ENCODE results near the gene GLRX3. TPM values are rescaled to one million over a fixed set of nuclear protein-coding genes. Genes with fewer than 3 reads are reported as not detected.
A peak's percentile ranks its signal among the peaks of the same experiment; 100 is the strongest.

Gene GLRX3
- total and polyA plus RNA-seq, 7 experiments from 2014 or later, result 30.1 to 74.7 (median 44.2) TPM

- H3K27me3 ChIP-seq (ENCODE audit: control insufficient read depth in 2 of 2, insufficient read depth in 2 of 2, low read length in 2 of 2), result no peaks in the 10 kb centered on the region
- H3K4me3 ChIP-seq (ENCODE audit: low read length), result no peak overlapping the region
- no peaks in the 10 kb centered on the region for H3K4me1 ChIP-seq (ENCODE audit: control insufficient read depth in 2 of 2, insufficient read depth in 2 of 2, low read length in 2 of 2)
- no peak for DNase-seq
- Mint-ChIP-seq H3K4me1 (peaks cover 1 to 28% (median 21%) of the 10 kb centered on the region in 7 donors), H3K27ac (no peak overlapping the region), H3K4me3 (no peak overlapping the region), H3K9me3 (no peaks in the 10 kb centered on the region), H3K27me3 (no peaks in the 10 kb centered on the region), H3K36me3 (peaks cover 8 to 42% (median 21%) of the 10 kb centered on the region in 5 donors)
- peaks cover 0 to 46% (median 0%) of the 10 kb centered on the region in 3 experiments for H3K36me3 ChIP-seq (ENCODE audit: control insufficient read depth in 2 of 3, insufficient read depth in 3 of 3, low read length in 3 of 3)
- ATAC-seq, result no peak
- CTCF ChIA-PET, result no interaction called here
- H3K9me3 ChIP-seq (ENCODE audit: control insufficient read depth in 2 of 3, low read length in 3 of 3), result no peaks in the 10 kb centered on the region
- intact Hi-C loops (cut with micrococcal nuclease), result loop anchor here in 1 of 2 donors (2.0 kb wide), 1 partner anchor 51 kb away; the partner anchor contains the start of gene C10orf143
- POLR2A ChIA-PET, result interaction anchor here (0.6 kb wide), 1 partner anchor 30 kb away, joined by 3 read pairs; no protein-coding TSS in a partner anchor
- no peak overlapping the region for H3K27ac ChIP-seq (ENCODE audit: low read depth, low read length)
Observed at GRCh38 chr10:130161331-130161730, 25.1 kb downstream of the GLRX3 start.

GRCh38 chr10:130167193-130167592 lies 31.0 kb downstream of the GLRX3 start:
- H3K4me3 Mint-ChIP-seq, result no peak overlapping the region
- intact Hi-C loops (cut with micrococcal nuclease), result no loop called here
- Histone ChIP-seq H3K9me3 (ENCODE audit: control insufficient read depth in 2 of 3, low read length in 3 of 3) (no peaks in the 10 kb centered on the region), H3K4me3 (ENCODE audit: low read length) (no peak overlapping the region), H3K4me1 (ENCODE audit: control insufficient read depth in 2 of 2, insufficient read depth in 2 of 2, low read length in 2 of 2) (peaks cover 18 to 28% of the 10 kb centered on the region in 2 donors), H3K27ac (ENCODE audit: low read depth, low read length) (no peak overlapping the region), H3K27me3 (ENCODE audit: control insufficient read depth in 2 of 2, insufficient read depth in 2 of 2, low read length in 2 of 2) (no peaks in the 10 kb centered on the region), H3K36me3 (ENCODE audit: control insufficient read depth in 2 of 3, insufficient read depth in 3 of 3, low read length in 3 of 3) (peaks cover 0 to 29% (median 0%) of the 10 kb centered on the region in 3 experiments)
- ChIA-PET CTCF (interaction anchor here (0.6 kb wide), 1 partner anchor 12 kb away, joined by 4 read pairs; no protein-coding TSS in a partner anchor), POLR2A (no interaction called here)
- H3K4me1 Mint-ChIP-seq, result peaks cover 19 to 50% (median 41%) of the 10 kb centered on the region in 7 donors
- H3K27me3 Mint-ChIP-seq, result no peaks in the 10 kb centered on the region
- no peak overlapping the region for H3K27ac Mint-ChIP-seq
- DNase-seq (no peak), ATAC-seq (no peak)
- peaks cover 0 to 52% (median 29%) of the 10 kb centered on the region in 5 donors for H3K36me3 Mint-ChIP-seq
- H3K9me3 Mint-ChIP-seq, result no peaks in the 10 kb centered on the region

GRCh38 chr10:130167707-130168106 lies 31.5 kb downstream of the GLRX3 start:
- no peaks in the 10 kb centered on the region for H3K27me3 ChIP-seq (ENCODE audit: control insufficient read depth in 2 of 2, insufficient read depth in 2 of 2, low read length in 2 of 2)
- DNase-seq (no peak), ATAC-seq (no peak)
- H3K36me3 Mint-ChIP-seq, result peaks cover 0 to 48% (median 27%) of the 10 kb centered on the region in 5 donors
- H3K4me3 ChIP-seq (ENCODE audit: low read length), result no peak overlapping the region
- H3K9me3 ChIP-seq (ENCODE audit: control insufficient read depth in 2 of 3, low read length in 3 of 3), result no peaks in the 10 kb centered on the region
- no peaks in the 10 kb centered on the region for H3K27me3 Mint-ChIP-seq
- ChIA-PET CTCF (no interaction called here), POLR2A (no interaction called here)
- H3K9me3 Mint-ChIP-seq, result no peaks in the 10 kb centered on the region
- H3K27ac ChIP-seq (ENCODE audit: low read depth, low read length), result no peak overlapping the region
- peak overlapping the region in 1 of 10 donors; percentile 17 for H3K4me3 Mint-ChIP-seq
- no peak overlapping the region for H3K27ac Mint-ChIP-seq
- H3K4me1 ChIP-seq (ENCODE audit: control insufficient read depth in 2 of 2, insufficient read depth in 2 of 2, low read length in 2 of 2), result peaks cover 18 to 28% of the 10 kb centered on the region in 2 donors
- peaks cover 0 to 24% (median 0%) of the 10 kb centered on the region in 3 experiments for H3K36me3 ChIP-seq (ENCODE audit: control insufficient read depth in 2 of 3, insufficient read depth in 3 of 3, low read length in 3 of 3)
- intact Hi-C loops (cut with micrococcal nuclease), result no loop called here
- H3K4me1 Mint-ChIP-seq, result peaks cover 19 to 51% (median 43%) of the 10 kb centered on the region in 7 donors

GRCh38 chr10:130169136-130169859 lies 33.1 kb downstream of the GLRX3 start:
- peaks cover 18 to 28% of the 10 kb centered on the region in 2 donors for H3K4me1 ChIP-seq (ENCODE audit: control insufficient read depth in 2 of 2, insufficient read depth in 2 of 2, low read length in 2 of 2)
- CTCF ChIA-PET, result no interaction called here
- Mint-ChIP-seq H3K27ac (peak overlapping the region in 1 of 9 donors; percentile 47), H3K27me3 (no peaks in the 10 kb centered on the region), H3K4me1 (peaks cover 22 to 66% (median 58%) of the 10 kb centered on the region in 7 donors), H3K4me3 (peak overlapping the region in 7 of 10 donors; percentile 3 to 67 (median 27)), H3K9me3 (no peaks in the 10 kb centered on the region), H3K36me3 (peaks cover 6 to 48% (median 27%) of the 10 kb centered on the region in 5 donors)
- H3K4me3 ChIP-seq (ENCODE audit: low read length), result no peak overlapping the region
- intact Hi-C loops (cut with micrococcal nuclease), result no loop called here
- H3K27ac ChIP-seq (ENCODE audit: low read depth, low read length), result no peak overlapping the region
- DNase-seq (no peak), ATAC-seq (no peak)
- H3K36me3 ChIP-seq (ENCODE audit: control insufficient read depth in 2 of 3, insufficient read depth in 3 of 3, low read length in 3 of 3), result peaks cover 0 to 21% (median 0%) of the 10 kb centered on the region in 3 experiments
- POLR2A ChIA-PET, result no interaction called here
- no peaks in the 10 kb centered on the region for H3K9me3 ChIP-seq (ENCODE audit: control insufficient read depth in 2 of 3, low read length in 3 of 3)
- H3K27me3 ChIP-seq (ENCODE audit: control insufficient read depth in 2 of 2, insufficient read depth in 2 of 2, low read length in 2 of 2), result no peaks in the 10 kb centered on the region

- peaks cover 18 to 28% of the 10 kb centered on the region in 2 donors for H3K4me1 ChIP-seq (ENCODE audit: control insufficient read depth in 2 of 2, insufficient read depth in 2 of 2, low read length in 2 of 2)
- intact Hi-C loops (cut with micrococcal nuclease), result loop anchor here (1.0 to 10.0 kb wide), 6 partner anchors 34 to 1136 kb away; partner anchors contain the start of genes GLRX3 (in 2 of the 2) and C10orf143 (in 1 of the 2)
- ChIA-PET POLR2A (interaction anchor here (1.3 kb wide), 1 partner anchor 12 kb away, joined by 3 read pairs; no protein-coding TSS in a partner anchor), CTCF (no interaction called here)
- peaks cover 13 to 46% (median 24%) of the 10 kb centered on the region in 5 donors for H3K36me3 Mint-ChIP-seq
- no peak overlapping the region for H3K27ac ChIP-seq (ENCODE audit: low read depth, low read length)
- H3K27ac Mint-ChIP-seq, result peak overlapping the region in 8 of 9 donors; percentile 2 to 63 (median 13)
- H3K36me3 ChIP-seq (ENCODE audit: control insufficient read depth in 2 of 3, insufficient read depth in 3 of 3, low read length in 3 of 3), result peaks cover 0 to 14% (median 5%) of the 10 kb centered on the region in 3 experiments
- DNase-seq (peak in 6 of 9 donors; percentile 54 to 70 (median 60)), ATAC-seq (peak; percentile 83)
- H3K27me3 ChIP-seq (ENCODE audit: control insufficient read depth in 2 of 2, insufficient read depth in 2 of 2, low read length in 2 of 2), result no peaks in the 10 kb centered on the region
- no peaks in the 10 kb centered on the region for H3K9me3 Mint-ChIP-seq
- no peaks in the 10 kb centered on the region for H3K9me3 ChIP-seq (ENCODE audit: control insufficient read depth in 2 of 3, low read length in 3 of 3)
- H3K4me3 ChIP-seq (ENCODE audit: low read length), result no peak overlapping the region
- H3K27me3 Mint-ChIP-seq, result no peaks in the 10 kb centered on the region
- peak overlapping the region; percentile 3 to 80 (median 54) for H3K4me3 Mint-ChIP-seq
- H3K4me1 Mint-ChIP-seq, result peaks cover 22 to 76% (median 64%) of the 10 kb centered on the region in 7 donors
Observed at GRCh38 chr10:130171196-130171595, 35.0 kb downstream of the GLRX3 start.

GRCh38 chr10:130174328-130174727 lies 38.1 kb downstream of the GLRX3 start:
- H3K27me3 Mint-ChIP-seq, result no peaks in the 10 kb centered on the region
- CTCF ChIA-PET, result no interaction called here
- ATAC-seq (no peak), DNase-seq (no peak)
- intact Hi-C loops (cut with micrococcal nuclease), result loop anchor here (5.0 to 10.0 kb wide), 3 partner anchors 37 to 1140 kb away; partner anchors contain the start of gene GLRX3 (in 1 of the 2)
- Histone ChIP-seq H3K9me3 (ENCODE audit: control insufficient read depth in 2 of 3, low read length in 3 of 3) (no peaks in the 10 kb centered on the region), H3K27ac (ENCODE audit: low read depth, low read length) (no peak overlapping the region), H3K27me3 (ENCODE audit: control insufficient read depth in 2 of 2, insufficient read depth in 2 of 2, low read length in 2 of 2) (no peaks in the 10 kb centered on the region), H3K36me3 (ENCODE audit: control insufficient read depth in 2 of 3, insufficient read depth in 3 of 3, low read length in 3 of 3) (peaks cover 0 to 9% (median 5%) of the 10 kb centered on the region in 3 experiments), H3K4me1 (ENCODE audit: control insufficient read depth in 2 of 2, insufficient read depth in 2 of 2, low read length in 2 of 2) (peaks cover 18 to 23% of the 10 kb centered on the region in 2 donors), H3K4me3 (ENCODE audit: low read length) (no peak overlapping the region)
- peak overlapping the region in 1 of 10 donors; percentile 0 for H3K4me3 Mint-ChIP-seq
- H3K27ac Mint-ChIP-seq, result peak overlapping the region in 2 of 9 donors; percentile 15 to 82
- peaks cover 19 to 56% (median 51%) of the 10 kb centered on the region in 7 donors for H3K4me1 Mint-ChIP-seq
- peaks cover 4 to 38% (median 21%) of the 10 kb centered on the region in 5 donors for H3K36me3 Mint-ChIP-seq
- POLR2A ChIA-PET, result interaction anchor here (0.8 kb wide), 1 partner anchor 97 kb away, joined by 3 read pairs; no protein-coding TSS in a partner anchor
- H3K9me3 Mint-ChIP-seq, result no peaks in the 10 kb centered on the region

Data from naive thymus-derived CD4-positive, alpha-beta T cell (primary cell).